ENCODE results near the gene ANO7. TPM values are rescaled to one million over a fixed set of nuclear protein-coding genes. Genes with fewer than 3 reads are reported as not detected.

The ANO7 gene
- total RNA-seq, 4 donors from 2014 or later: 1.1 to 1.4 (median 1.2) TPM

GRCh38 chr2:241226723-241227572 is 38.5 kb downstream of the ANO7 start:
- H3K4me1 ChIP-seq: peaks cover 6% of the 10 kb centered on the region
- DNase-seq (ENCODE audit: low spot score in 2 of 2): peak in 1 of 2 donors; percentile 57
- H3K4me3 ChIP-seq: no peak overlapping the region
- WGBS: 81% methylated on average over 17 of the region's 19 CpGs
- H3K36me3 ChIP-seq: peaks cover 61% of the 10 kb centered on the region
- no peaks in the 10 kb centered on the region for H3K27me3 ChIP-seq
- TF ChIP-seq POLR2AphosphoS5 (IDR thresholded peaks at IDR 0.05): no peak
- TF ChIP-seq CTCF (IDR thresholded peaks at IDR 0.05): no peak
- no peak for TF ChIP-seq EP300 (IDR thresholded peaks at IDR 0.05)
- TF ChIP-seq POLR2A (IDR thresholded peaks at IDR 0.05): no peak
- H3K9me3 ChIP-seq: no peaks in the 10 kb centered on the region
- no peak overlapping the region for H3K27ac ChIP-seq

- no peak overlapping the region for H3K27ac ChIP-seq
- no peaks in the 10 kb centered on the region for H3K27me3 ChIP-seq
- DNase-seq (ENCODE audit: low spot score in 2 of 2): no peak
- H3K4me1 ChIP-seq: peaks cover 6% of the 10 kb centered on the region
- H3K36me3 ChIP-seq: peaks cover 67% of the 10 kb centered on the region
- WGBS: 86% methylated on average over 7 of the region's 8 CpGs
- TF ChIP-seq EP300 (IDR thresholded peaks at IDR 0.05): no peak
- TF ChIP-seq CTCF (IDR thresholded peaks at IDR 0.05): no peak
- no peak for TF ChIP-seq POLR2A (IDR thresholded peaks at IDR 0.05)
- no peak for TF ChIP-seq POLR2AphosphoS5 (IDR thresholded peaks at IDR 0.05)
- H3K4me3 ChIP-seq: no peak overlapping the region
- H3K9me3 ChIP-seq: no peaks in the 10 kb centered on the region
These were observed 39.1 kb downstream of the ANO7 start for GRCh38 chr2:241227594-241227993.

- H3K4me1 ChIP-seq: peaks cover 6% of the 10 kb centered on the region
- peaks cover 74% of the 10 kb centered on the region for H3K36me3 ChIP-seq
- WGBS: 91% methylated on average over 13 of the region's 26 CpGs
These were observed 39.8 kb downstream of the ANO7 start for GRCh38 chr2:241228081-241228859.

GRCh38 chr2:241228860-241229516 is 40.5 kb downstream of the ANO7 start:
- Histone ChIP-seq H3K4me1 (peaks cover 5% of the 10 kb centered on the region), H3K36me3 (peaks cover 81% of the 10 kb centered on the region), H3K9me3 (no peaks in the 10 kb centered on the region), H3K4me3 (no peak overlapping the region), H3K27ac (no peak overlapping the region), H3K27me3 (no peaks in the 10 kb centered on the region)
- WGBS: 77% methylated on average over 15 of the region's 20 CpGs
- TF ChIP-seq POLR2A (IDR thresholded peaks at IDR 0.05) (no peak), EP300 (IDR thresholded peaks at IDR 0.05) (no peak), CTCF (IDR thresholded peaks at IDR 0.05) (no peak), POLR2AphosphoS5 (IDR thresholded peaks at IDR 0.05) (no peak)
- DNase-seq (ENCODE audit: low spot score in 2 of 2): no peak

More at GRCh38 chr2:241228081-241228859, 39.8 kb downstream of the ANO7 start:
- TF ChIP-seq POLR2AphosphoS5 (IDR thresholded peaks at IDR 0.05) (no peak), POLR2A (IDR thresholded peaks at IDR 0.05) (no peak), CTCF (IDR thresholded peaks at IDR 0.05) (no peak), EP300 (IDR thresholded peaks at IDR 0.05) (no peak)
- H3K27me3 ChIP-seq: no peaks in the 10 kb centered on the region
- no peak overlapping the region for H3K4me3 ChIP-seq
- H3K9me3 ChIP-seq: no peaks in the 10 kb centered on the region
- no peak for DNase-seq (ENCODE audit: low spot score in 2 of 2)
- no peak overlapping the region for H3K27ac ChIP-seq

All from suprapubic skin (tissue), 4 donors.